NOMO-1 treated with dmso at 0.1 percent for 144 hours (cell line): ENCODE measurements around the gene PHB1.
"Not testable (repeated sequence)": the region's sequence is repeated elsewhere in the genome, so short reads cannot be mapped to it uniquely, and the experiment has no call there.

Experiments used
- DNase-seq: peaks from one replicate; lab custom pipeline; 2025; ENCODE audit not compliant: unreplicated experiment; lab: John Stamatoyannopoulos, UW

Gene PHB1

GRCh38 chr17:49439673-49440571 lies 25.2 kb upstream of the PHB1 start:
- no peak for DNase-seq

- no peak for DNase-seq
Observed at GRCh38 chr17:49439305-49439672, 24.6 kb upstream of the PHB1 start.

GRCh38 chr17:49438436-49439278 lies 24.0 kb upstream of the PHB1 start:
- peak; percentile 46 for DNase-seq

- no peak for DNase-seq
Observed at GRCh38 chr17:49437696-49438435, 23.2 kb upstream of the PHB1 start.

- DNase-seq: no peak
Observed at GRCh38 chr17:49436174-49436573, 21.5 kb upstream of the PHB1 start.

- no peak for DNase-seq
Observed at GRCh38 chr17:49435671-49436029, 21.0 kb upstream of the PHB1 start.

- DNase-seq: no peak
Observed at GRCh38 chr17:49434821-49435670, 20.4 kb upstream of the PHB1 start.

GRCh38 chr17:49433000-49433694 lies 18.5 kb upstream of the PHB1 start:
- DNase-seq: no peak

- no peak for DNase-seq
Observed at GRCh38 chr17:49431743-49432142, 17.1 kb upstream of the PHB1 start.

GRCh38 chr17:49425004-49425286 lies 10.3 kb upstream of the PHB1 start:
- no peak for DNase-seq

GRCh38 chr17:49424276-49425003 lies 9.8 kb upstream of the PHB1 start:
- DNase-seq: not testable (repeated sequence)

GRCh38 chr17:49422714-49423113 lies 8.0 kb upstream of the PHB1 start:
- no peak for DNase-seq

- DNase-seq: not testable (repeated sequence)
Observed at GRCh38 chr17:49419761-49420160, 5.1 kb upstream of the PHB1 start.

- not testable (repeated sequence) for DNase-seq
Observed at GRCh38 chr17:49418754-49419740, 4.4 kb upstream of the PHB1 start.

- DNase-seq: no peak
Observed at GRCh38 chr17:49414271-49414621, 436 bp downstream of the PHB1 start.

- no peak for DNase-seq
Observed at GRCh38 chr17:49409066-49409465, 5.6 kb downstream of the PHB1 start.

GRCh38 chr17:49407981-49408501 lies 6.6 kb downstream of the PHB1 start:
- peak; percentile 14 for DNase-seq

GRCh38 chr17:49407086-49407485 lies 7.6 kb downstream of the PHB1 start:
- DNase-seq: no peak
